Endothelial cell of umbilical vein (primary cell): Measurements from ENCODE around the gene ECT2. TPM values are rescaled to one million over a fixed set of nuclear protein-coding genes. Genes with fewer than 3 reads are reported as not detected.
"Not testable (repeated sequence)": the region's sequence is repeated elsewhere in the genome, so short reads cannot be mapped to it uniquely, and the experiment has no call there.

ENCODE experiments used
- BruUV-seq: library from RNA; stranded (reverse); fragments of 400-500 nt; replicated peaks from 2 replicates; lab custom pipeline; 2021; lab: Mats Ljungman, UMichigan
- CTCF ChIA-PET: fragments of 300-600, 350-600 bp; sonication (Branson Sonifier 250); formaldehyde crosslinking; loops from one replicate; lab custom pipeline; 2021; ENCODE audit warnings: antibody characterized with exemption, inconsistent platforms; lab: Charles Lee
- POLR2A ChIA-PET: fragments of 300-600, 350-600 bp; sonication (Branson Sonifier 250); formaldehyde crosslinking; loops from one replicate; lab custom pipeline; 2021; ENCODE audit warnings: antibody characterized with exemption, inconsistent platforms; lab: Charles Lee
- DNase-seq: peaks from one replicate; pipeline ENCODE4 v3.0.0-alpha.2; 2011; ENCODE audit warnings: low read depth, low spot score
- FAIRE-seq: peaks from 2 replicates; lab custom pipeline; 2011; peaks lifted over from hg19 to GRCh38; lab: Jason Lieb, UNC
- H2AFZ ChIP-seq: 2 replicates; pipeline ENCODE4 v1.6.0; 2012; ENCODE audit warnings: low read depth, low read length, control low read depth, inconsistent platforms
- H3K27ac ChIP-seq: 2 replicates; pipeline ENCODE4 v1.5.1; 2011; ENCODE audit warnings: low read depth, mild to moderate bottlenecking, control low read depth, low read length, moderate library complexity; ENCODE audit not compliant: insufficient read depth
- H3K27me3 ChIP-seq, 2 experiments: 2 replicates each; pipeline versions ENCODE4 v1.6.0 to v1.6.1; 2011; ENCODE audit warnings: low read length in 2 of 2, mixed read lengths in 1 of 2; ENCODE audit not compliant: control insufficient read depth in 2 of 2, insufficient read depth in 2 of 2
- H3K36me3 ChIP-seq, 2 experiments: 2 replicates in 1 of 2; 3 replicates in 1 of 2; pipeline ENCODE4 v1.5.1; 2011; ENCODE audit warnings: low read length in 2 of 2, mild to moderate bottlenecking in 1 of 2, moderate library complexity in 1 of 2; ENCODE audit not compliant: control insufficient read depth in 2 of 2, insufficient read depth in 2 of 2; ENCODE audit errors: extremely low read depth in 1 of 2
- H3K4me1 ChIP-seq: 3 replicates; pipeline ENCODE4 v1.5.1; 2011; ENCODE audit warnings: mild to moderate bottlenecking, low read length; ENCODE audit not compliant: control insufficient read depth, insufficient read depth; ENCODE audit errors: extremely low read depth
- H3K4me2 ChIP-seq: 2 replicates; pipeline ENCODE4 v1.6.1; 2011; ENCODE audit warnings: low read length, control low read depth, mixed read lengths; ENCODE audit not compliant: insufficient read depth
- H3K4me3 ChIP-seq, 3 experiments: fragments of 200-600 bp in 1 of 3; sonication (generic), shearing (Covaris generic) in 1 of 3; replicated peaks in 1 of 3; 2 replicates each; pipeline ENCODE4 v1.5.1; 2011 to 2016; ENCODE audit warnings: control low read depth in 3 of 3, low read length in 3 of 3, mild to moderate bottlenecking in 2 of 3, inconsistent platforms in 1 of 3, low read depth in 1 of 3, moderate library complexity in 1 of 3; ENCODE audit not compliant: insufficient read depth in 1 of 3
- H3K79me2 ChIP-seq: 2 replicates; pipeline ENCODE4 v1.6.0; 2012; ENCODE audit warnings: low read length, inconsistent platforms; ENCODE audit not compliant: control insufficient read depth, insufficient read depth
- H3K9ac ChIP-seq: replicated peaks from 2 replicates; pipeline ENCODE3; 2011; ENCODE audit warnings: low read length, control low read depth; ENCODE audit not compliant: insufficient read depth; ENCODE audit errors: extremely low read depth
- H3K9me1 ChIP-seq: replicated peaks from 3 replicates; pipeline ENCODE4 v1.6.0; 2011; ENCODE audit warnings: mild to moderate bottlenecking, low read length; ENCODE audit not compliant: control insufficient read depth, insufficient read depth; ENCODE audit errors: extremely low read depth
- H3K9me3 ChIP-seq: replicated peaks from 2 replicates; pipeline ENCODE4 v1.5.1; 2012; ENCODE audit warnings: low read length, inconsistent platforms; ENCODE audit not compliant: control insufficient read depth, insufficient read depth
- H4K20me1 ChIP-seq: replicated peaks from 2 replicates; pipeline ENCODE3; 2011; ENCODE audit warnings: mild to moderate bottlenecking, low read length; ENCODE audit not compliant: control insufficient read depth, insufficient read depth; ENCODE audit errors: extremely low read depth
- CTCF ChIP-seq, 2 donors: IDR thresholded peaks; 1 replicate in 1 of 2; 2 replicates in 1 of 2; pipeline ENCODE4 v1.5.1; 2011; ENCODE audit warnings: low read length in 2 of 2, mild to moderate bottlenecking in 2 of 2, moderate library complexity in 2 of 2, control low read depth in 1 of 2, inconsistent platforms in 1 of 2, low read depth in 1 of 2; ENCODE audit not compliant: insufficient read depth in 1 of 2; ENCODE audit errors: extremely low read depth in 1 of 2
- EZH2 ChIP-seq: IDR thresholded peaks from 2 replicates; pipeline ENCODE4 v1.6.1; 2012; ENCODE audit warnings: borderline replicate concordance, low read depth, mild to moderate bottlenecking, moderate library complexity, low read length, inconsistent platforms; ENCODE audit not compliant: severe bottlenecking
- FOS ChIP-seq: IDR thresholded peaks from 2 replicates; pipeline ENCODE4 v1.6.1; 2011; ENCODE audit warnings: mild to moderate bottlenecking, low read length, moderate library complexity, borderline replicate concordance; ENCODE audit not compliant: insufficient read depth
- GATA2 ChIP-seq: IDR thresholded peaks from 2 replicates; pipeline ENCODE4 v1.7.0; 2011; ENCODE audit warnings: low read depth, mild to moderate bottlenecking, moderate library complexity, mixed read lengths, low read length; ENCODE audit not compliant: insufficient read length, insufficient read depth
- JUN ChIP-seq: IDR thresholded peaks from 2 replicates; pipeline ENCODE4 v1.6.1; 2011; ENCODE audit warnings: borderline replicate concordance, low read depth; ENCODE audit not compliant: insufficient read length, insufficient read depth
- MYC ChIP-seq: IDR thresholded peaks from one replicate; pipeline ENCODE4 v1.6.1; 2011; ENCODE audit warnings: mild to moderate bottlenecking, low read depth, low read length
- POLR2A ChIP-seq: IDR thresholded peaks from 2 replicates; pipeline ENCODE4 v1.6.1; 2012; ENCODE audit warnings: low read depth, mild to moderate bottlenecking, control low read depth, low read length
- POLR2AphosphoS5 ChIP-seq: IDR thresholded peaks from 2 replicates; pipeline ENCODE4 v1.6.1; 2012; ENCODE audit warnings: low read depth, mild to moderate bottlenecking, control low read depth, low read length, moderate library complexity; ENCODE audit not compliant: insufficient read depth
- dilution Hi-C: fragments of 300-500 bp; cut with MboI; formaldehyde crosslinking; loops from one replicate; pipeline ENCODE4 v1.15.0; 2019; ENCODE audit warnings: low sequenced_read_pairs; ENCODE audit not compliant: extremely low pct_ligation_motif_present
- intact Hi-C: fragments of 100-400 bp; cut with micrococcal nuclease; formaldehyde crosslinking; loops from one replicate; pipeline ENCODE4 v1.10.0; 2022
- polyA plus RNA-seq, 4 experiments: library from polyadenylated mRNA; depleted of rRNA in 3 of 4; stranded (reverse) in 3 of 4; unstranded in 1 of 4; fragments of >200 nt; gene quantifications; 2 replicates each; pipeline versions ENCODE4 v1.2.1 to v1.2.3, GENCODE V29; 2011 to 2012; ENCODE audit warnings: missing spikeins in 1 of 4
- total RNA-seq: library from RNA; stranded (reverse); gene quantifications from 2 replicates; pipeline ENCODE4 v1.2.3, GENCODE V29; 2021

The ECT2 gene
- total and polyA plus RNA-seq, 2 donors (not counting 3 experiments of a cell fraction or from before 2014, with no cell fraction given) = 10.3 to 47.5 TPM

- H3K27me3 ChIP-seq = no peaks in the 10 kb centered on the region
- no peaks in the 10 kb centered on the region for H4K20me1 ChIP-seq
- no peak overlapping the region for H3K4me3 ChIP-seq
- no peaks in the 10 kb centered on the region for H3K4me1 ChIP-seq
- peaks cover 80% of the 10 kb centered on the region for H3K79me2 ChIP-seq
- H3K4me2 ChIP-seq = no peak overlapping the region
- H3K36me3 ChIP-seq = no peaks in the 10 kb centered on the region
- H3K27ac ChIP-seq = no peak overlapping the region
- ChIA-PET POLR2A (interaction anchor here (0.6 kb wide), 1 partner anchor 49 kb away, joined by 3 read pairs; the partner anchor contains the start of gene ECT2), CTCF (interaction anchor here (0.7 to 4.8 kb wide), 3 partner anchors 9 to 16 kb away, joined by 3 to 26 read pairs (median 8); partner anchors contain the start of gene NCEH1)
- FAIRE-seq (no peak), DNase-seq (no peak)
- no peak overlapping the region for H3K9ac ChIP-seq
- H2AFZ ChIP-seq = no peak overlapping the region
- no peaks in the 10 kb centered on the region for H3K9me3 ChIP-seq
- dilution Hi-C loops = no loop called here
- intact Hi-C loops = no loop called here
- no peak for TF ChIP-seq POLR2AphosphoS5
- no peak for TF ChIP-seq POLR2A
- no peak for TF ChIP-seq MYC
- TF ChIP-seq EZH2 = no peak
- TF ChIP-seq JUN = no peak
- TF ChIP-seq FOS = no peak
- TF ChIP-seq GATA2 = no peak
- no peaks in the 10 kb centered on the region for H3K9me1 ChIP-seq
- BruUV-seq = no TSS peak
Observed at GRCh38 chr3:172701751-172702150, 48.8 kb upstream of the ECT2 start.

GRCh38 chr3:172702256-172702655, 48.3 kb upstream of the ECT2 start:
- TF ChIP-seq POLR2AphosphoS5 = no peak
- no peak for TF ChIP-seq GATA2
- TF ChIP-seq CTCF (IDR thresholded peaks at IDR 0.05; ENCODE audit: extremely low read depth in 1 of 2, insufficient read depth in 1 of 2, low read depth in 1 of 2, low read length in 2 of 2) = no peak
- H4K20me1 ChIP-seq = no peaks in the 10 kb centered on the region
- no TSS peak for BruUV-seq
- H3K4me3 ChIP-seq = no peak overlapping the region
- POLR2A ChIA-PET = interaction anchor here (0.6 kb wide), 1 partner anchor 48 kb away, joined by 3 read pairs; the partner anchor contains the start of gene ECT2
- no peak overlapping the region for H3K9ac ChIP-seq
- H2AFZ ChIP-seq = no peak overlapping the region
- H3K9me1 ChIP-seq = no peaks in the 10 kb centered on the region
- no peak overlapping the region for H3K4me2 ChIP-seq
- intact Hi-C loops (no loop called here), dilution Hi-C loops (no loop called here)
- no peaks in the 10 kb centered on the region for H3K36me3 ChIP-seq
- FAIRE-seq = no peak
- H3K79me2 ChIP-seq = peaks cover 81% of the 10 kb centered on the region
- no peaks in the 10 kb centered on the region for H3K4me1 ChIP-seq
- no peak overlapping the region for H3K27ac ChIP-seq
- CTCF ChIA-PET = interaction anchor here (0.7 to 4.8 kb wide), 2 partner anchors 10 to 15 kb away, joined by 3 to 26 read pairs; no protein-coding TSS in a partner anchor
- no peaks in the 10 kb centered on the region for H3K9me3 ChIP-seq
- no peak for DNase-seq
- H3K27me3 ChIP-seq = no peaks in the 10 kb centered on the region

GRCh38 chr3:172702731-172703130, 47.8 kb upstream of the ECT2 start:
- H4K20me1 ChIP-seq, H3K4me2 ChIP-seq, H3K9me3 ChIP-seq, H3K27ac ChIP-seq, DNase-seq, intact Hi-C loops, H3K4me3 ChIP-seq, H3K9me1 ChIP-seq, BruUV-seq, H3K36me3 ChIP-seq, H3K4me1 ChIP-seq, FAIRE-seq, dilution Hi-C loops, POLR2A ChIA-PET, H2AFZ ChIP-seq, H3K9ac ChIP-seq, H3K27me3 ChIP-seq: not testable (repeated sequence)
- peaks cover 79% of the 10 kb centered on the region for H3K79me2 ChIP-seq
- CTCF ChIA-PET = interaction anchor here (2.7 to 4.8 kb wide), 2 partner anchors 11 to 29 kb away, joined by 10 to 26 read pairs; no protein-coding TSS in a partner anchor
